Posterior vena cava (tissue), 2 donors: ENCODE measurements around the gene TTC27. TPM values are rescaled to one million over a fixed set of nuclear protein-coding genes. Genes with fewer than 3 reads are reported as not detected.

Experiments used
- DNase-seq: peaks from one replicate; pipeline ENCODE4 v3.0.0-alpha.2; 2020; ENCODE audit warnings: low spot score
- intact Hi-C, 2 donors: fragments of 100-400 bp; cut with DNase I; formaldehyde crosslinking; loops; one replicate each; pipeline versions ENCODE4 v1.14.1 to v1.14.2; 2022 to 2023
- total RNA-seq, 2 donors: library from RNA; stranded (reverse); fragmentation: NEBNext Ultra II Directional; extraction: Animal tissue kit (Norgen Biotek cat#: 25700); gene quantifications; one replicate each; pipeline ENCODE4 v1.2.1, GENCODE V29; 2021
- donor health status: DM: yes; HTN: yes; CAD: no.
- donor health status: DM: yes; HTN: yes; CAD: no.

Gene TTC27
- total RNA-seq, 2 donors from 2014 or later, result 13.6 to 17.3 TPM

DNA sequence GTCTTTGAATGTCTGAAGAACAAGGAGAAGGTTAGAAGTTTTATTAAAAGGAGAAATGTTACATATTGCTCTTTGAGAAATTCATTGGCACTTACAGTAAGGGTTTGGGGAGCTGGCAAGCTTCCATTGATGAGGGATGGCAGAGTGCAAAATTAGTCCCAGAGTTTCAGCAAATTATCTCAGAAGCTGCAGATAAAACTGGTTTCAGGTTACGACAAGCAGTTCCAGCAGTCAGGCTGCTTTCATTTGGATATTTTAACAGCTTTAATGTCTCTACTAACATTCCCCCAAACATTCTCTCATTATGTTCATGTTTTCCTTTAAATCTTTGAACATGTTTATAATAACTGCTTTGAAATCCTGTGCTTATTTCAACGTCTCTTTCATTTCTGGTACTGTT lies 153.1 kb downstream of the TTC27 start:
- no peak for DNase-seq
- intact Hi-C loops, result no loop called here

DNA sequence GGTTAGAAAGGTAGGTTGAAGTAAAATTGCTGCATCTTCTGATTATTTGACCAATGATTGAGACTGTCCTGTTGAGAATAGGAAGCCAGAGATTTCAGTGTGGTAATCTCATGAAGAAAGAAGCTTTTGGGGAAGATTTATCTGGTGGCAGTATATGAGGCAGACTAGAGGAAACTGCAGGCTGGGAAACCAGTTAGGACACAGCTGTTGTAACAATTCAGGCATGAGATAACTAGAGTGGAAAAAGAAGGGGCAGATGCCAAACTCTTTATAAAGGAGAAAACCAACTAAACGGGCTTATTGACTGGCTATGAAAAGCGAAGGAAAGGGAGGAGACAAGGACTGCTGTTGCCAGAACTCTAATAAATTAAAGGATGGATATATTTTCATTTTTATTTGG lies 155.6 kb downstream of the TTC27 start:
- no peak for DNase-seq
- intact Hi-C loops, result no loop called here

DNA sequence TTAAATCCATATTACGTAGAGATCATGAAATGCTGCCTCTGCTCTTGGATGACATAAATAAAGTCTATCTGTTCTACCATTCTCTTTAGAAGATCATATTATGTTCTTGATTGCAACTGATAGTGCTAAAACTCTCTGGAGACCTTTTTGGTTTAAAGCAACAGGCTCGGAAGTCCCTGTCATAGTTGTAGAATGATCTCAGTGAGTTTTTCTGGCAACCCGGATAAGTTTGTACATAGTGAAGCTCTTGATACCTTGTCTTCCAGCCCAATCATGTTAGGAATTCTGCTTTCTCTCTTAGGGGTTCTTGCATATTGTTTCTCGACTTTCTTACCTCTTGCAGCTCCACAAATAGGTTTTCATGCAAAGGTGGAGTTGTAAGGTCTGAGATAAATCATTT lies 156.1 kb downstream of the TTC27 start:
- intact Hi-C loops, result no loop called here
- DNase-seq, result no peak

DNA sequence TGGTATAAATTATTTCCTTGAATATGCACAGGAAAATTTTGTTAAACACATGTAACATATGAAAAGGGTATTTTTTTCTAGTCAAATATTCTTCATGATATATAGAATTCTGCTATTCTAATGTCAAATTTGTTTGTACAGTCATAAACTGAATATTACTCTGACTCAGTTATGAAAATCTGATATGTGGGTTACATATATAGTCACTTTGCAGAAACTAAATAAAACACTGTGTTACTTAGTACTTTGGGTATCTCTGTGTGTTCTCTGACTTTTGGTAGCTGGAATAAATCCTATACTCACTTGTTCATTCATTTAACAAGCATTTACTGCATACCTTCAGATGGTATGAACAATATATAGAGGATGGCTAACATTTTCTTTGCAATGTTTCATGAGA lies 159.4 kb downstream of the TTC27 start:
- intact Hi-C loops, result no loop called here
- no peak for DNase-seq

DNA sequence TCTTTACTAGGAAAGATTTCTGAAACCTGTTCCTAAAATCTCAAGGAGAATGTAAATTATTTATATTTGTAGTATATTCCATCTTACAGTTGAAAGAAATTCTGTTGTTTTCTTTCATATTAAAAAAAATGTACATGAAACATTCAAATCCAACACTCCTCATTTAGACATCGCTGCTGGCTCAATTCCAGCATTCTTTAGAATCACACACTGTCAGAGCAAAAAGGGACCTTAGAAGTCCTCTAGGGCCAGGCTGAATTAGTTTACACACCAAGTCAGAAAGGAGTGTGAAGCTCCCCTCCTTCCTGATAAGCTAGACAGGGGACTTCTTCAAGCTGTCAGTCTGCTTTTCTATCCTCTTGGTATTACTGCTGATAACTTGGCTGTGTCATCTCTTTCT lies 160.3 kb downstream of the TTC27 start:
- intact Hi-C loops, result no loop called here
- DNase-seq, result no peak

DNA sequence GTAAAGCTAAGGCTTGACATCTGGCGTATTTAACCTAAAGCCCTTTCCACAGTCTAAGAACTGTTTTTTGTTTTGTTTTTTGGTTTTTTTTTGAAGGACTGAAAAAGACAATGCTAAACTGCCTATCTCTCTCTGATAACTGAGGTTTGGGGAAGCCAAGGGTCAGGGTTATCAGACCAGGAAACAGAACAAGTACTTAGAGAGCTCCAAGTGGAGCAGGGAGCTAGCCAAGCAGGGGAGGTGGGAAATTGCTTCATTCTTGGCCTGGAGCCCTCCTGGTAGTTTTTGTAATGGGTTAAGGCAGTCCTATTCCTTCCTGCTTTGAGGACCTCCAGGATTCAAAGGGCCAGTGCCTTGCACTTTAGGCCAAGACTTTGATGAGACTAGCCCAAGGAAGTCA lies 164.6 kb downstream of the TTC27 start:
- intact Hi-C loops, result no loop called here
- DNase-seq, result no peak

DNA sequence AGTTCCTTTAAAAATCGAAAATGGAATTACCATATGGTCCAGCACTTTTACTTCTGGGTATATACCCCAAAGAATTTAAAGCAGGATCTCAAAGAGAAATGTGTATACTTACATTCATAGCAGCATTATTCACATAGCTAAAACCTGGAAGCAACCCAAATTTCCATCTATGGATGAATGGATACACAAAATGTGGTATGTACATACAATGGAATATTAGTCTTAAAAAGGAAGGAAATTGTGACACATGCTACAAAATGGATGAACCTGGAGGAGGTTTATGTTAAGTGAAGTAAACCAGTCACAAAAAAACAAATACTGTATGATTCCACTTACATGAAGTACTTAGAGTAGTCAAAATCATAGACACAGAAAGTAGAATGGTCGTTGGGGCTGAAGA lies 171.0 kb downstream of the TTC27 start:
- intact Hi-C loops, result no loop called here
- DNase-seq, result no peak

DNA sequence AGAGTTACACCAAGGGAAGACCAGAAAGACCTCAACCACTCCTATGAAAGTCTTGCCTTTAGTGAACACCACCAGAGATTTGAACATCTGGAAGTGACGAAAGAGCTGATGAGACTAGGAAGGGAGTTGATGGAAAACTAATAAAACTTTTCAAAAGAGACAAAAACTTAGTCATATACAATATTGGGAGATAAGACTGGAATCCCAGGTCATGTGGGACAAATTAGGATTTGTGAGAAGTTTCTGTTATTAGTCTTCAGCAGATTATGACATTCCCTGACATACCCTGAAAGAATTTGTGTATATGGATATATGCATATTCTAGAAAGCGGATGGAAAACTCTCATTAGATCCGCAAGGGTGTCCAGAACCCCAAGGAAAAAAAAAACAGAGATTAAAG lies 173.9 kb downstream of the TTC27 start:
- intact Hi-C loops, result no loop called here
- no peak for DNase-seq

DNA sequence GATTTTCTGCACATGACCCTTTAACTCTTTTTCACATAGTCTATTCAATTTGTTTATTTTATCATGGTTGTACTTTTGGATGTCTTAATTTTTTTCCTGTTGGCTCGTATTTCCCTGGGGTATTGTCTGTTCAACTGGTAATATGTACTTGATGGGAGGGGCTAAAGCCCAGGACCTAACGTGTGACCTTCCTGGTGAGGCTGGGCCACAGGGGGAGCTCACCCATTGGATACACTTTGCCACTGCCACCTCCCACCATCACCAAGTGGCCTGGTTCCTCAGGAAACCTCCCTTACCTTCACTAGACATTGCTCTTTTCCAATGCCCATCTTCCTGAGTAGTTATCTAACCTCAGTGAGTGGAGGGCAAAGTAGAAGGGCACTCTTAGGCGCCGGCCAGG lies 175.0 kb downstream of the TTC27 start:
- DNase-seq, result no peak
- intact Hi-C loops, result no loop called here

DNA sequence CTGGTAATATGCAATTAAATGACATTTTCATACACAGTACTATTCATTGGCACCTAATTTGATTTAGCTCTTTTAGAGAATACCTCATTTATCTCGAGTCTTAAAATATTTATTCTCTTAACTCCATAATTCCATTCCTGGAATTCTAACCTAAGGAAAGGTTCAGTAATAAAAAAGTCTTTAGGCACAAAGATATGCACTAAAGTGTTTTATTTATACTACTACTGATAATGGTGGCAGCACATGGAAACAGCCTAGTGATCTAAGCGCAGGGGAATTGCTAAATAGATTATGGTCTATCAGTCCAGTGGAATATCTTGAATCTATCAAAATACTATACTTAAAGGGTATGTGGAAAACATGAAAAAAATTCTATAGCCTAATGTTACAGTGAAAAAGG lies 176.4 kb downstream of the TTC27 start:
- intact Hi-C loops, result no loop called here

DNA sequence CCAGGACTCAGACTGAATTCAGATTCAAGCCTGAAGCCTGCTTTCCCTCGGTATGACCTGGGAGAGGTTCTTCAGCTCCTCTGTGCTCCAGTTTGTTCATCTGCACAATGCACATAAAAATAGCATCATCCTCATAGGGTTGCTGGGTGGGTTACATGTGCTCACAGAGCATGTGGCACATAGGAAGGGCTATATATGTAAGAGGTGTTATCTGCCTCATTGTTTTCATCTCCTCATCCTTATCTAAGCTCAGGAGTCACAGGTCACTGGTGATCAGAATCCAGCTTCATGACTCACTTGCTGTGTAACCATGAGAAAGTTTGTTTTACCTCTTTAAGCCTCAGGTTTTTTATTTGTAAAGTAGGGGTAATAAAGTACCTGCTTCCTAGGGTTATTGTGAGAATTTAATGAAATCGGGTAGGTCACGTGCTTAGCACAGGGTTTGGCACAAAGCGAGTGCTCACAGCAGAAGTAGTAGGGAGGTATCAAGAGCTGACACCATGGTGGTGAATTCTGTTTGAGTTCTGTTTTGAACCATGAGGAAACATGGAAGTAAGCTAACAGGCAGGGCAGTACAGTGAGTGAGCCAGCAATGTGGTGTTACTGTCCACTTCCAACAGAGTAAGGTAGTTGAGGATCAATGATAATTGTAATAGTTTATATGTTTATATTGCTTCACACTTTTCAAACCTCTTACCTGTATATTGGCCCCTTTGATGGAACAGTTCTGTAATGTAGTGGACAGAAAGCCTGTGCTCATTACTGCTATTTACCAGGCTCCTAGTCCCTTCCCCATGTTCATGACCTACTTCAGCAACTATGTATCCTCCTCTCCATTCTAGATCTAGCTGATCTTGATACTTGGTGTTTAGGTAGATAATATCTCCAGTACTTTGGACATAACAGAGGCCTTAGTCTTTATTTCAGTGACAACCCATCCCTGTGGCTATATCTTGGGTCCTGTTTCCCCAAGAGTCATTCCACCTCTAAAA lies 177.6 kb downstream of the TTC27 start:
- no peak for DNase-seq
- intact Hi-C loops, result no loop called here

More for the DNA sequence above, 176.4 kb downstream of the TTC27 start:
- no peak for DNase-seq

DNA sequence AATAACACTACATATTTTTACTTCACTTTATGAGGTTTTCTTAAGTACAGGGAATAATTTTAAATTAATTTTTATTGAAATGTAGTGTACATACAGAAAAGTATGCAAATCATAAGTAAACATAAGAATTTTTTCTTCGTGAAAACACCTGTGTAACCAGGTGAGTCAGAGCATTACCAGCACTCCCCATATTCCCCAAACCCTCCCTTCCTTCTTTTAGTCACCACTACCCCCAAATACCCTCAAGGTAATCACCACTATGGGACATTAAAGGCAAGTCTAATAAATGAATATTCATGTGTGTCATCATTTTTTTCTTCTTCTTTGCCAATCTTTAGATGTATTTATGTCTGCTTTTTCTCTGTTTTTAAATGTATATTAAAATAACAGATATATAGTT lies 179.0 kb downstream of the TTC27 start:
- DNase-seq, result no peak
- intact Hi-C loops, result no loop called here

DNA sequence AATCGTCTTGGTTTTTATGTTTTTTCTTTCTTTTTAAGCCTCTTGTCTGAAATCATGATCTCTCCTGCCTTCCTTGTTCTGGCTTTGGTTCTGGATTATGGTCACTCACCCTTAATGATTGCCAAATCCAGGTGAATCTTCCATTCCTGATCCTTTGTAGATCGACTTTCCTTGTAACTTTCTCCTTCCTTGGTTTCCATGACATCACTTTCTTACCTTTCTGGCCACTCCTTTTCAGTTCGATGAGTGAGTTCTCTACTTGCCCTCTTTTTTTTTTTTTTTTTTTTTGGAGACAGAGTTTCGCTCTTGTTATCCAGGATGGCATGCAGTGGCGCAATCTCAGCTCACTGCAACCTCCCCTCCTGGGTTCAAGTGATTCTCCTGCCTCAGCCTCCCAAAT lies 179.8 kb downstream of the TTC27 start:
- intact Hi-C loops, result no loop called here
- no peak for DNase-seq

DNA sequence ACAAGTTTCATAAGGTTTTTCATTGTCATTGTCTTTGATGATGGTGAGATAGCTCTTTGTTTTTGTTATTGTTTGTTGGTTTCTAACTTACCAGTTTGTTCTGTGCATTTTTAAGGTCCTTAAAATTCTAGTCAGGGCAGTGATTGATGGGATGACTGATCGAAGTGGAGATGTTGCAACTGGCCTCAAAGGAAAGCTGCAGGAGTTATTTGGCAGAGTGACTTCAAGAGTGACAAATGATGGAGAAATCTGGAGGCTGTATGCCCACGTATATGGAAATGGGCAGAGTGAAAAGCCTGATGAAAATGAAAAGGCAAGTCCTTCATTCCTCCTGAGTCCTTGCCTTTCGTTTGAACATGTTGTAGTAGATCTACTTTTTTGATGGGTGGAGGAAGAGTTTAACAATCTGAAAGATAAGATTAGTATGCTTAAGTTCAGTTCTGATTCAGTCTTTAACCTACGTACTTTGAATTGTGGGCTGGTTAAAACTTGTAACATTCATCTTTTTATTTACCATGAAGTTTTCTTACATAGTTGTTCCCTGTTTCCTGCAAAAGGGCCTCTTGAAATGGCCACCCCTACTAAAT lies 183.2 kb downstream of the TTC27 start:
- DNase-seq, result no peak
- intact Hi-C loops, result no loop called here

DNA sequence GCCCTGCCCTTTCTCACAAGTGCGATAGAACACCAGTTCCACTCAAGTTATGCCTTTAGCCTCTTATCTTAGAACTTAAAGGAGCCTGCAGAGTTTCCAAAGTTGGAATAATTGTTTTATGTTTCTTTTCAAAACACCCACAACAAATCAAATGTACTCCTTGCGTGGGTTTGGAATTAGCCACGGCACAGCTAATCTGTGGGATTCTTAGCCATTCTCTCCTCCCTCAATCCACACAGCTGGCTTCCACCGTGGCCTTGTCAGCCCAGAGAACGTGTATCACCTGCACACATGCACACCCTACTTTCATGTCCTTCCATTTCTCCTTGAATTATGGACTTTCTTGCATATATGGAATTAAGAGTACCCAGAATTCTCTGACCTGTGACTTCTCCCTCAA lies 183.8 kb downstream of the TTC27 start:
- intact Hi-C loops, result no loop called here
- no peak for DNase-seq

DNA sequence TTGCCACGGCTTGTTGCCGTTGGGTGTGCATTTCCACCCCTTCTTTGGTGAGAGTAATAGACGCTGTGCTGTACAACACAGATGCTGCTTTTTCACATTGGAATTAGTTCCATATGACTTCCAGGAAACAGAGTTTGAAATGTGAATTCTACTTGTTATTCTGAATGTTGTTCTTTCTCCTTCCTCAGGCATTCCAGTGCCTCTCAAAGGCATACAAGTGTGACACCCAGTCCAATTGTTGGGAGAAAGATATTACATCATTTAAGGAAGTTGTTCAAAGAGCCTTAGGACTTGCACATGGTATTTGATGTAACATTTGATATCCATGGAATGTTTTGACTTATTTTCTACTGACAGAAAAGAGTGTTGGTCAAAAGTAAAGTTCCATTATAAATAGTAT lies 184.5 kb downstream of the TTC27 start:
- intact Hi-C loops, result no loop called here
- DNase-seq, result no peak

DNA sequence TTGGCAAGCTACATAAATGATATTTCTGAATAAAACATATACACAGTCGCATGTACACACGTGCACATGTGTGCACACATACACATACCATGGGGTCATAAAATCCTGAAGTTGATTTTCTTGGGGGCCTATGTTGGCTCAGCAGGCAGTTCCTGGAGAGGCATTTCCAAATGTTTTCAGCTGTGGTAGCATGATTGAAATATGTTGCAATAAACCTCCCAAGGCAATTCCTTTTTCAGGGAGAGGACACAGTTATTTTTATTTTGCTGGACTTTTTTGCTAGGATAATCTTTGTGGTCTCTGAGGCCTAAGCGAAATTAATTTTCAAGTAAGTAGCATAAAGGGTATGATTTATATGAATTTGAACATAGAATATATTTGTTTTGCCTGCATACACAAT lies 192.2 kb downstream of the TTC27 start:
- no peak for DNase-seq
- intact Hi-C loops, result no loop called here

DNA sequence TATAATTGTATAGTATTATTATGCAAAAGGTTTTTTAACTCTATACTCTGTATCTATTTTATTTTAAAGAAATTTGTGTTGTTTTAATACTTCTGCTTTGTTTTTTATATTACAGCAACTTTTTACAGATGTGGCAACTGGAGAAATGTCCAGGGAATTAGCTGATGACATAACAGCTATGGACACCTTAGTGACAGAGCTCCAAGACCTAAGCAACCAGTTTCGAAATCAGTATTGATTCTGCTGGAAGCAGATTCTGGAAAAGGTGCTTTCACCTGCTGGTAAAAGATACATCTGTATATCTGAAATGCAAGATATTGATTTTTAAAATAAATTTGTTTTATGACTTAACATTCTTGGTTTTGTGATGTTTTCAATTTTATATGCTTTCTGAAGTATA lies 192.9 kb downstream of the TTC27 start:
- intact Hi-C loops, result no loop called here
- DNase-seq, result no peak

DNA sequence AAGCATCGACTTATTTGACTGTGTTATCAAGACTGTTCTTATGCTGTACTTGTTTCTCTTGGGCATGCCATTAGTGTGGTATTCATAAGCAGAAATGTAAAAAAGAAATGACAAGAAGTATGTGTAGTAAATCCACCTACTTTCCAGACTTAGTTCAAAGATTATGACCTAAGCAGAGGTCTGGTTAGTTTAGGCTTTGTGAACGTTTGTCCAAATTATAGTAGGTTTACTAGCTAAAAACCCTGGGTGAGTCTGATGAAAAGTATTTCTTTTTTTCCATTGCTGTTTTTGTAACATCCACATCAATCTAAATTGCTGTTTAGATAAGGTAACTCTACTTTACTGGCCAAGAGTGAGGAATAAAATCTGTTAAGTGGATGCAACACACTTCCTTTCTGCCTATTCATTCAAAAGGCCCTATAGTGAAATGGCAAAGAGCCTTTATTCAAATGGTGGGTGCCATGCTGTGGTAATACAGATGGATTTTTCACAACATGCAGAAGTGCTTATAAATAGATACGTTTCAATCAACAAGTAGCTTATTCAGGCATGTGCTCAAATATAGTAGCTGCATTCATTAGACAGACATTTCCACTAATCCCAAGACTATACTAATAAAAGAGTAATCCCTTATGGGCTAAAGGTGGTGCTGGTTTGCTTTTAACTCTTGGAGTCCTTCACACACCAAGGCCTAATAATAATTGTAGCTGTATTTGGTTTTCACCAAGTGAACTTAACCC lies 196.4 kb downstream of the TTC27 start:
- no peak for DNase-seq
- intact Hi-C loops, result no loop called here

DNA sequence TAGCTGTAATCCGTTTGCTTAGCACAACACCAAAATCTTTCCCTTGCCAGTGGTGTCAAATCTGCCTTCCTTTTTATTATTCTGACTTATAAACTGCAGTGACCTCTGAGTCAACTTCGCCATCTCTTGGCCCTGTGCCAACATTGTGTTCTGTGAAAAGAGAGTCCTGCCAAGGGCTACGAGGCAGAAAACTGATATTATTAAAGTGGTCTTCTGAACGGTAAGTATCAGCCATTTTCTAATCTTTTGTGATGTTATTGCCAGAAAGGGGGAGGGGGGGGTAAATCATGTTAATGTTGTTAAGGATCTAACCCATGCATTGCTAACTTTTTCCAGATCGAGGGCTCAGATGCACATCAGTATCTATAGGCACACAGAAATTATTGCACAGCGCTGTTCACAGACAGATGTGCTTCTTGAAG lies 197.5 kb downstream of the TTC27 start:
- intact Hi-C loops, result no loop called here
- no peak for DNase-seq
